Stimulated activated CD4-positive, alpha-beta T cell treated with anti-CD3 and anti-CD28 coated beads, TNF-alpha, amount 100 ng/mL, for 24 hours (primary cell): Measurements from ENCODE around the gene SLC23A2.

Experiments used
- DNase-seq, 3 experiments: peaks; one replicate each; pipeline ENCODE4 v3.0.0-alpha.2; 2020; ENCODE audit warnings: low read depth in 3 of 3

The SLC23A2 gene

DNA sequence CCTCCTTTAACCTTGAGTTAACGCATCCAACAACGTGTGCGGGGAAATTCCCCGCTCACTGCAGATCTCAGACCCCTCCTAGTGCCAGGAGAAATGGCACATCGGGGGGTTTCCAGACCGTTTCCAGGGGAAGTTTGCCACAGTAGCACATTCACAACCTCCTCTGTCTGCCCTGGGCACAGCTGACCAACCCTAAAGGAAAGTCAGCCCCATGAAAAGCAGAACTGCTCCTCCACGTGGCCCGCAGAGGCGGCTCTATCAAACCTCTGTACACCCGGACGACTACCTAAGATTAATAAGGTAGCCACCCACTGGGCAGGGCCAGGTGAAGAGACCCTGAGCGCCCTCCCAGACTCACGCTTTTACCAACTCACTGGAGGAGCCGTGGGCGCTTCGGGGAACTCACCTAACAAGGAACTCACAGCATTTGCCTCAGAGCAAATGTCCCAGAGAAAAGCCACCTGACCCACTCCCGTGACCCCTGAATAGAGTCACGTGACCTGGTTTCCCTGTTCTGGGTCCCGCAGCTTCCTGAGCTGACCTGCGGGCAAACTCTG lies 186.5 kb downstream of the SLC23A2 start:
- DNase-seq = peak; percentile 46 to 58 (median 50)

GRCh38 chr20:4813863-4814695 lies 187.2 kb downstream of the SLC23A2 start:
- DNase-seq = peak in 1 of 3 experiments; percentile 42

GRCh38 chr20:4813076-4813862 lies 188.0 kb downstream of the SLC23A2 start:
- DNase-seq = peak in 1 of 3 experiments; percentile 30

DNA sequence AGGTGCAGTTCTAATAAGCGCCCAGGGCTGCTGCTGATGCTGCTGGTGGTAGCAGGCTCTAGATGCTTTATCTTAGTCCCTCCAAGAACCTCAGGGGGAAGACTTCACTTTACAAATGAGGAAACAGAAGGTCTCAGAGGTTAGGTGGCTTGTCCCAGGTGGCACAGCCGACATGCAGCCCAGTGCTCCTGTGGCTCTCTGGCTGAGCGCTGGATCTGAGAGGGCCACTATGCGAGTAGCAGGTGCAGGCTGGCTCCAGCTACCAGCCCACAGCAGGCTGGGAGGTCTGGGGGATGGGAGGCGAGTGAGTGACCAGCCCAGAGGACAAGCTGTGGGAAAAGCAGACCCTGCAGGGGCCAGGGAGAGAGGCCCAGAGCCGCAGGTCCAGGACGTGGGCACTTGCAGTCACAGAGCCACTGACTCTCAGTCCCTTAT lies 188.7 kb downstream of the SLC23A2 start:
- no peak for DNase-seq

- DNase-seq = no peak
Measured at GRCh38 chr20:4812216-4812615, 189.1 kb downstream of the SLC23A2 start.

- DNase-seq = peak in 1 of 3 experiments; percentile 38
Measured at GRCh38 chr20:4811661-4812181, 189.6 kb downstream of the SLC23A2 start.

DNA sequence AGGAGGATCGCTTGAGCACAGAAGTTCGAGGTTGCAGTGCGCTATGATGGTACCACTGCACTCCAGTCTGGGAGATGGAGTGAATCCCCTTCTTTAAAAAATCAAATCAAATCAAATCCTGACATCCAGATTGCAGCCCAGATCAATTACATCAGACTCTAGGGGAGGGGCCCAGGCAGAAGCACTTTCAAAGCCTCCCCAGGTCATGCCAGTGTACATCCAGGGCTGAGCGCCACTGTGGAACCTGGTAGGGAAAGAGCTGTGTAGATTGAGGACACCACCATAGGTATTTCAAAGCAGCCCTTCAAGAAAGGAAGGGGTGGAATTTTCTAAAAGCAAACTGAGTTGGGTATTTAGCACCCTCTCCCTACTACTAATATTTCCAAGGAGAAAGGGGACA lies 190.1 kb downstream of the SLC23A2 start:
- no peak for DNase-seq

- no peak for DNase-seq
Measured at GRCh38 chr20:4810426-4811019, 190.8 kb downstream of the SLC23A2 start.

GRCh38 chr20:4809707-4810106 lies 191.6 kb downstream of the SLC23A2 start:
- no peak for DNase-seq

DNA sequence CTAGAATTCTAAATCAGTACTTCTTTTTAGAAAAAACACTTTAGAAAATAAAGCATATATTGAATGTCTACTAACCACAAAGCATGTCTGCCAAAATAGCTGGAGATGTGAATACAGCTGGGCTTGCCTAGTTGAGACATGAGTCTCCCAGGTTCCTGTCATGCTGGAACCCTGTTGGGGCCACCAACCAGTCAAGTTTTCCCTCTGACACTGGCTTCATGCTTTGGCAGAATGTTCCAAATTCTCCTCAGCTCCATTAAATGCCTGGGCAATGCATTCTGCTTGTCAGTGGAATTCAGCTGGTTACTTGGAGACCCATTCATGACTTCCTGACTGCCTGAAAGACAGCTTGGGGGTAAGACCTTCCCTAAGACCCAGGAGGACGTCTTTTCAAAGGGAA lies 192.4 kb downstream of the SLC23A2 start:
- DNase-seq = no peak

DNA sequence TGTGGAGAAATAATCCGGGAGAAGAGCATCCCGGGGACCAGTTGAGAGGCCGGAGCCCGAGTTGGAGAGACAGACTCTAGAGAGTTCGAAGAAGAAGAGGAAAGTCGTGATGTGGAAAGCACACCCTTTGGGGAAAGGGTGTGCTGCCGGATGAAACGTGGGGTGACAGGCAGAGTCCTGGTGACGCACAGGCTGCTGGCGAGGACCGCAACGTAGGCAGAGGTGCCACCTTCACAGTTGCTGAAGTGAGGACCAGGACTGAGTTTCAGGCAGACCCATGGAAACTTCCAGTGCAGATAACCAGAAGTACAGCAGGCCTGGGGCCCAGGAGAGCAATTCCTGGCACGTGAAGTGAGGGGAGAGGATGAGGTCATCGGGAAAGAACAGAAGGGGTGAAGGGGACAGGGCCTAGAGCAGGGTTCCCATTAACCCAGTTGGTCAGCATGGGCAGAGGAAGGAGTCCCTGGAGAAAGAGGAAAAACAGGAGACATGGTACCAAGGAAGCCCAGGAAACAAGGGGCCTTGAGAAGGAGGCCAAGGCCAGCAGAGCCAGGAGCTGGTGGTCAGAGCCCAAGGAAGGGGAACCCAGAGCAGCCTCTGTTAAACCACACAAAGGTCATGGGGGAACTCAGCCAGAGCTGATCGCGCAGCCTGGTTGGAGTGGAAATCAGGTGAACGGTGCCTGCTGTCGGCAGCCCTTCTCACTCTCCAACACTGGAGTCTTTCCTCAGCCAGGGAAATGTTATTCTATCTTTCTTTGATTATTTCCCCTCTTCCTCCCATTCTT lies 195.5 kb downstream of the SLC23A2 start:
- DNase-seq = no peak

GRCh38 chr20:4802527-4802926 lies 198.8 kb downstream of the SLC23A2 start:
- no peak for DNase-seq
